H1 (cell line): Measurements from ENCODE around the gene CPSF4.

Experiments
- CHD2 ChIP-seq: IDR thresholded peaks from 2 replicates; pipeline ENCODE4 v1.6.1; 2012; ENCODE audit warnings: low read length, improper control_type of control experiment
- CREB1 ChIP-seq: IDR thresholded peaks from 2 replicates; pipeline ENCODE4 v1.6.1; 2012; ENCODE audit warnings: inconsistent platforms
- CTBP2 ChIP-seq: IDR thresholded peaks from 2 replicates; pipeline ENCODE4 v1.7.0; 2011; ENCODE audit warnings: borderline replicate concordance, mild to moderate bottlenecking, moderate library complexity, mixed read lengths, low read length; ENCODE audit not compliant: insufficient read depth, insufficient read length
- CTCF ChIP-seq, 3 experiments: IDR thresholded peaks; 1 replicate in 2 of 3; 2 replicates in 1 of 3; pipeline versions ENCODE4 v1.5.1 to v1.6.1; 2011; ENCODE audit warnings: low read length in 3 of 3, mild to moderate bottlenecking in 3 of 3, inconsistent platforms in 2 of 3, low read depth in 1 of 3, moderate library complexity in 1 of 3; ENCODE audit not compliant: insufficient read depth in 1 of 3; ENCODE audit errors: control extremely low read depth in 1 of 3
- EGR1 ChIP-seq: IDR thresholded peaks from 2 replicates; pipeline ENCODE4 v1.6.1; 2011; ENCODE audit warnings: low read depth, low read length, borderline replicate concordance
- EZH2 ChIP-seq: fragments of 200-600 bp; sonication (generic); IDR thresholded peaks from 2 replicates; pipeline ENCODE4 v1.7.1; 2012; ENCODE audit warnings: low read depth, mild to moderate bottlenecking, moderate library complexity, low read length, inconsistent platforms; ENCODE audit not compliant: severe bottlenecking
- JUND ChIP-seq: IDR thresholded peaks from 2 replicates; pipeline ENCODE4 v1.6.1; 2011; ENCODE audit warnings: mild to moderate bottlenecking, improper control_type of control experiment, low read length
- POLR2A ChIP-seq, 2 experiments: IDR thresholded peaks; 1 replicate in 1 of 2; 2 replicates in 1 of 2; pipeline ENCODE4 v1.6.1; 2011; ENCODE audit warnings: low read depth in 2 of 2, low read length in 2 of 2, mild to moderate bottlenecking in 2 of 2; ENCODE audit errors: control extremely low read depth in 1 of 2
- SP1 ChIP-seq: IDR thresholded peaks from 2 replicates; pipeline ENCODE4 v1.6.1; 2011; ENCODE audit warnings: low read depth, low read length
- TEAD4 ChIP-seq: IDR thresholded peaks from 2 replicates; pipeline ENCODE4 v1.6.1; 2012; ENCODE audit warnings: low read depth, low read length, inconsistent platforms, mixed read lengths

DNA sequence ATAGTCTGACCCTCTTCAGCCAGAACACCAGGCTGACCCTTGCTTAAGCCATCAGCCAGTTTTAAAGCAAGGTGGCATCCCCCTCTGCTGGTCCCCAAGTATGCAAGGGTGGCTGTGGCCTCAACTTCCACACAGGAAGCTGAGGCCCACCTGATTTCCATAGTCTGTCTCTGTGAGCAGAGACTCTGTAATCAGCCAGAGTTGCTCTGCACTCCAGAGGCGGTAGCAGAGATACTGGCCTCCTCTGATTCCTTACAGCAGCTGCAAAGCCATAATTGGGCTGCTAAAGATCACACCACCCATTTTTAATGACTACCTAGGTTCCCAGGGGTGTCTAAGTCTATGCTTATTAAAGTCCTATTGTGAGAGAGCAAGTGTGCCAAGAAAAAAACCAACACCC lies 32.2 kb upstream of the CPSF4 start:
- TF ChIP-seq TEAD4 (no peak), CTBP2 (no peak), EZH2 (no peak), JUND (no peak), CTCF (IDR thresholded peaks at IDR 0.05; ENCODE audit: control extremely low read depth in 1 of 3, insufficient read depth in 1 of 3, low read depth in 1 of 3, low read length in 3 of 3) (no peak), CREB1 (no peak), SP1 (no peak), EGR1 (no peak), CHD2 (no peak), POLR2A (IDR thresholded peaks at IDR 0.05; ENCODE audit: control extremely low read depth in 1 of 2, low read depth in 2 of 2, low read length in 2 of 2) (no peak)
